Ascending aorta (tissue), 2 donors: Measurements from ENCODE around the gene SIRPA. TPM values are rescaled to one million over a fixed set of nuclear protein-coding genes. Genes with fewer than 3 reads are reported as not detected.
"Not testable (repeated sequence)": the region's sequence is repeated elsewhere in the genome, so short reads cannot be mapped to it uniquely, and the experiment has no call there.

Experiments
- DNase-seq, 2 donors: peaks; one replicate each; pipeline ENCODE4 v3.0.0-alpha.2; 2019; ENCODE audit warnings: low spot score in 2 of 2
- H3K27ac ChIP-seq, 2 donors: fragments of 200-600 bp; sonication (generic); one replicate each; pipeline ENCODE4 v1.5.1; 2016 to 2017; ENCODE audit warnings: mild to moderate bottlenecking in 1 of 2
- H3K27me3 ChIP-seq: fragments of 200-600 bp; sonication (generic); one replicate; pipeline ENCODE4 v1.5.1; 2017
- H3K36me3 ChIP-seq, 2 donors: fragments of 200-600 bp; sonication (generic); one replicate each; pipeline ENCODE4 v1.5.1; 2016
- H3K4me1 ChIP-seq, 2 donors: fragments of 200-600 bp; sonication (generic); one replicate each; pipeline ENCODE4 v1.5.1; 2016 to 2017; ENCODE audit warnings: mild to moderate bottlenecking in 1 of 2
- H3K4me3 ChIP-seq, 2 donors: fragments of 200-600 bp; sonication (generic); one replicate each; pipeline ENCODE4 v1.5.1; 2016 to 2017; ENCODE audit warnings: mild to moderate bottlenecking in 1 of 2
- H3K9me3 ChIP-seq, 2 donors: fragments of 200-600 bp; sonication (generic); one replicate each; pipeline ENCODE4 v1.5.1; 2016
- intact Hi-C: fragments of 100-400 bp; cut with DNase I; formaldehyde crosslinking; loops from one replicate; pipeline ENCODE4 v1.15.1; 2023
- total RNA-seq: library from RNA; depleted of rRNA; stranded (reverse); fragments of >200 nt; gene quantifications from one replicate; pipeline ENCODE4 v1.1.0, GENCODE V29; 2016
- TF ChIP-seq, protein P1 (sequence below), 3 experiments: fragments of 200-600 bp in 2 of 3; fragments of 450-650 bp in 1 of 3; sonication (generic) in 2 of 3; IDR thresholded peaks; one replicate each; pipeline ENCODE4 v1.5.1; 2016 to 2019; ENCODE audit warnings: antibody characterized with exemption in 3 of 3, mild to moderate bottlenecking in 1 of 3, moderate library complexity in 1 of 3

The SIRPA gene
- total RNA-seq, 1 donor from 2014 or later, result 72.8 TPM

DNA sequence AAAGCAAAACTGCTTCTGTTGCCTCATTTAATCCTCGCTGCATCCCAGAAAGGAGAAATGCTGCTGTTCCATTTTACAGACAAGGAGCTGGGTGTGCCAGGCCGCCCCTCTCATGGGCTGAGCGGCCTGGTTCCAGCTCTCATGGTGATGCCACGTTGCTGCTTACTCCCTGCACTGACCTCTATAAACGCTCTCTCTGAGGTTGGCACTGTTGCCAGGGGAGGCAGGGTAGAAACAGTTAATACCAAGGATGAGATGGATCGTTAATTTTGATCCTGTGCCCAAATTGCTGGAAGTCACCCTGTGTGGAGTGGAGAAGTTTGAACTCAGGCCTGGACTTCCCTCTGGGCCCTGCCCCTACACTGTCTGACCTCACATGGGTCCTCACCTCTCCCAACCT, 25.6 kb downstream of the SIRPA start:
- DNase-seq, result no peak
- peaks cover 23 to 64% of the 10 kb centered on the region in 2 donors for H3K36me3 ChIP-seq
- H3K4me3 ChIP-seq, result no peak overlapping the region
- no peak overlapping the region for H3K27ac ChIP-seq
- no peaks in the 10 kb centered on the region for H3K4me1 ChIP-seq
- TF ChIP-seq, protein P1, sequence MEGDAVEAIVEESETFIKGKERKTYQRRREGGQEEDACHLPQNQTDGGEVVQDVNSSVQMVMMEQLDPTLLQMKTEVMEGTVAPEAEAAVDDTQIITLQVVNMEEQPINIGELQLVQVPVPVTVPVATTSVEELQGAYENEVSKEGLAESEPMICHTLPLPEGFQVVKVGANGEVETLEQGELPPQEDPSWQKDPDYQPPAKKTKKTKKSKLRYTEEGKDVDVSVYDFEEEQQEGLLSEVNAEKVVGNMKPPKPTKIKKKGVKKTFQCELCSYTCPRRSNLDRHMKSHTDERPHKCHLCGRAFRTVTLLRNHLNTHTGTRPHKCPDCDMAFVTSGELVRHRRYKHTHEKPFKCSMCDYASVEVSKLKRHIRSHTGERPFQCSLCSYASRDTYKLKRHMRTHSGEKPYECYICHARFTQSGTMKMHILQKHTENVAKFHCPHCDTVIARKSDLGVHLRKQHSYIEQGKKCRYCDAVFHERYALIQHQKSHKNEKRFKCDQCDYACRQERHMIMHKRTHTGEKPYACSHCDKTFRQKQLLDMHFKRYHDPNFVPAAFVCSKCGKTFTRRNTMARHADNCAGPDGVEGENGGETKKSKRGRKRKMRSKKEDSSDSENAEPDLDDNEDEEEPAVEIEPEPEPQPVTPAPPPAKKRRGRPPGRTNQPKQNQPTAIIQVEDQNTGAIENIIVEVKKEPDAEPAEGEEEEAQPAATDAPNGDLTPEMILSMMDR (IDR thresholded peaks at IDR 0.05), result no peak
- H3K9me3 ChIP-seq, result no peaks in the 10 kb centered on the region
- intact Hi-C loops, result no loop called here
- no peaks in the 10 kb centered on the region for H3K27me3 ChIP-seq

DNA sequence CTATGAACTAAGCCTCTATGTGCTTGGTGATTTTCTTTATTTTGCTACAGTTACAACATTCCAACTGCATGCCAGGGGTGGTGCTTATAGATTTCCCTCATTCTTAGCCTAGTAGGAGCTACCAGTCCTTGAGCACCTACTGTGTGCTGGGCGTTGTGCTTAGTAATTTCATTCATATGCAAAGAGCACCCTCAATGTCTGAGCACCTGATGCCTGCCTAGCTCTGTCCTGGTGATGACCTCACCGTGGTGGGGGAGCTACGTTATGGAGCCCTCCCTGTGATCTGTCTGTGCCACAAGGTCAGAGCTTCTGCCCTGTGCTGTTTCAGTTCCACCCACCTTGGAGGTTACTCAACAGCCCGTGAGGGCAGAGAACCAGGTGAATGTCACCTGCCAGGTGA, 26.8 kb downstream of the SIRPA start:
- H3K27ac ChIP-seq, H3K4me1 ChIP-seq, H3K9me3 ChIP-seq, DNase-seq, intact Hi-C loops, H3K27me3 ChIP-seq, H3K4me3 ChIP-seq: not testable (repeated sequence)
- peaks cover 17 to 55% of the 10 kb centered on the region in 2 donors for H3K36me3 ChIP-seq

DNA sequence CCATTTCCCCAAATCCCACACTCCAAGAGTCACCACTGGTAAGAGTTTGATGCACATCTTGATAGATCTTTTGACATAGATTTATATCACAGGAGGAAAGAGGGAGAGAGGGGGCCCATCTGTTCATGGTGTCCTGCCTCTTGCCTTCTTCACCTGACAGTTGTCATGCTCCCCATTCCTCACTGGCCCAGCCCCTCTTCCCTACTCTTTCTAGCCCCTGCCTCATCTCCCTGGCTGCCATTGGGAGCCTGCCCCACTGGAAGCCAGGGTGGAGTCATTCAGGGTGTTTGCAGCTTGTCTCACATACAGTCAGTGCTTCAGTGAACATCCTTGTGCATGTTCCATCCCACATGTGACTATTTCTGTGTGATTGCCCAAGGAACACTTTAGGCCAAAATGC, 27.6 kb downstream of the SIRPA start:
- no peak for DNase-seq
- H3K4me1 ChIP-seq, result no peaks in the 10 kb centered on the region
- H3K4me3 ChIP-seq, result no peak overlapping the region
- intact Hi-C loops, result no loop called here
- no peak overlapping the region for H3K27ac ChIP-seq
- TF ChIP-seq, protein P1 (IDR thresholded peaks at IDR 0.05), result no peak
- H3K27me3 ChIP-seq, result no peaks in the 10 kb centered on the region
- peaks cover 15 to 53% of the 10 kb centered on the region in 2 donors for H3K36me3 ChIP-seq
- no peaks in the 10 kb centered on the region for H3K9me3 ChIP-seq

DNA sequence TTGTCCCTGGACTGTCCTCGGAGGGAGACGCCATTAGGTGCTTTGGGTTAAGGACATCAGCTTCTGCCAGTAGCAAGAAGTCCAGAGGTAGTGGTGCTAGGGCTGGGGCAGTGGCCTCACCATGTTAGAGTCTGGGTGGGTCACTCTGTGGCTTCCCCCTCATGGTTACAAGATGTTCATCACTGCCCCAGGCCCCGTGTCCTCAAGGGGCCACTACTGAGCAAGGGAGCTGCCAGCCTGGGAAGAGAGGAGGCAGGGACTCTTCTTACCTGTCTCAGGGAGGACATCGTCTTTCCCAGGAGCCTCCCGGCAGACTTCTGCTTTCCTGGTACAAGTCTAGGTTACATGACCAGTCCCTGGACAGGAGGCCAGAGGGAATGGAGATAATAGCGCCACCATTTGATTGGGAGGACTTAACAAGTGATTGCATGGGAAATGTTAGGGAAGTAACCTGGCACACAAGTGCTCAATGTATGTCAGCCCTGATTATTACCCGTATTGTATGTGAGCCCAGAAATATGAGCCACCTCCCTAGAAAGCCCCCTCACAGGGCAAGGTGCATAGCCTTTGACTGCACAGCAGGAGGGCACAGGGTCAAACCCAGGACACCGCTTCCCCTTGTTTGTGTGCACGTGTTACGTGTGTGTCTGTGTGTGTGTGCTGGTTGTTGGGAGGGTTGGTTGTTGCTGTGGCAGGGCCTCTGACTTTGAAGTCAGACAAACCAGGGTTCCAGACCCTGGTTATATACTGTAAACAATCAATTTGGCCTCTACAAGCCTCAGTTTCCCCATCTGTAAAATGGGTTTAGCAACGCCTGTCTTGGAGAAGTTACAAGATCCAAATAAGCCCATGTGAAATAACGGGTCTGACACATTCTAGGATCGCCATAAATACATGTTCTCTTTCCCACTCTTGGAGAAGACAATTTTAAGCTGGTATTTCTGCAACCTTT, 30.0 kb downstream of the SIRPA start:
- DNase-seq, result no peak
- H3K4me1 ChIP-seq, result no peaks in the 10 kb centered on the region
- peaks cover 19 to 44% of the 10 kb centered on the region in 2 donors for H3K36me3 ChIP-seq
- H3K27me3 ChIP-seq, result no peaks in the 10 kb centered on the region
- TF ChIP-seq, protein P1 (IDR thresholded peaks at IDR 0.05), result no peak
- intact Hi-C loops, result no loop called here
- H3K27ac ChIP-seq, result no peak overlapping the region
- H3K4me3 ChIP-seq, result no peak overlapping the region
- H3K9me3 ChIP-seq, result no peaks in the 10 kb centered on the region

DNA sequence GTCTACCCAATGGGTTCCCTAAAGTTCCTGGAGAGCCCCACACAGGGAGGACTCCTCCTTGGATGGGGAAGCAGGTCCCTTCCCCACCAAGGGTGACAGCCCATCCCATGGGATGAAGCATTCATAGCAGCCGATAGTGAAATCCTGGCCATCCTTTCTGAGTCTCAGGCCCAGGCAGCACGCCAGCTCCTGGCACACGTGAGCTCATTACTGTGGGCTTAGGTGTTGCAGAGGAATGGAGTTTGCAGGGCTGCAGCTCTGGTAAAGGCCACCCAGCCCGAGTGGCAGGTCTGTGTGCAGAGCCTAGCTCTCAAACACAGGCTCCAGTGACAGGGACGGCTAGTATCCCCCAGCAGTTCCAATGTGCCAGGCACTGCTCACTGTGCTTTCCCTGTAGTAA, 31.0 kb downstream of the SIRPA start:
- no peak for DNase-seq
- TF ChIP-seq, protein P1 (IDR thresholded peaks at IDR 0.05), result no peak
- Histone ChIP-seq H3K4me1 (no peaks in the 10 kb centered on the region), H3K36me3 (peaks cover 14 to 42% of the 10 kb centered on the region in 2 donors), H3K27me3 (no peaks in the 10 kb centered on the region), H3K9me3 (no peaks in the 10 kb centered on the region), H3K4me3 (no peak overlapping the region), H3K27ac (no peak overlapping the region)
- intact Hi-C loops, result no loop called here

DNA sequence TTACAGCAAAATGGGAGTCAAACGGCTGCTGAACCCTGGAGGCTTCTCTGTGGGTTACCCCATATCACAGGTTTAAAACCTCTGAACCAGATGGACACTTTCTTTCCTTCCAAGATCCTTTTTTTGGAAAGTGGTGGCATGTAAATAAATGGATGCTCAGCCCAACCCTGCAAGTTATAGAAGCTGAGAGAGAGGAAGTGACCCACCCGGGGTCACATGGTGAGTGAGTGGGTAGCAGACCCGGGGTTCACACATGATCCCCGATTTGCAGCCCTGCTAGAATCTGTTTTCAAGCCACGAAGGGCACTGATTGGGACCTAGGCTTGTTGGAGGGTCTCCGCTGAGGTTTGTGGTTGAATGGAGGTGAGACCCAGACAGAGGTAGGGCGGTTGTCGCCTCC, 32.0 kb downstream of the SIRPA start:
- Histone ChIP-seq H3K9me3 (no peaks in the 10 kb centered on the region), H3K27ac (no peak overlapping the region), H3K36me3 (peaks cover 12 to 42% of the 10 kb centered on the region in 2 donors), H3K27me3 (no peaks in the 10 kb centered on the region), H3K4me3 (no peak overlapping the region), H3K4me1 (no peaks in the 10 kb centered on the region)
- intact Hi-C loops, result no loop called here
- DNase-seq, result no peak
- TF ChIP-seq, protein P1 (IDR thresholded peaks at IDR 0.05), result no peak
